ENCODE measurements around the gene VPS39. TPM values are rescaled to one million over a fixed set of nuclear protein-coding genes. Genes with fewer than 3 reads are reported as not detected.

Gene VPS39
- total and polyA plus RNA-seq, 9 of the 15 experiments (the other 6 are each of a cell fraction or from before 2014, with no cell fraction given) = 3.2 to 37.3 (median 21.8) TPM

GRCh38 chr15:42141795-42142667, 66.1 kb downstream of the VPS39 start:
- WGBS (ENCODE audit: insufficient coverage, low coverage, missing lambda C conversion rate) = 4% methylated on average over 13 of the region's 21 CpGs
- 0 out of 2 replicates have a peak, but pooled peaks cover 4% of the 10 kb centered on the region for H4K20me1 ChIP-seq (replicated peaks; ENCODE audit: control insufficient read depth, insufficient read depth, low read length)
- FAIRE-seq (no peak), DNase-seq (ENCODE audit: extremely low read depth in 1 of 4, low spot score in 3 of 4) (no peak), ATAC-seq (no peak)
- in situ Hi-C loops (cut with MboI) = loop anchor here (10.0 kb wide), 1 partner anchor 243 kb away; no protein-coding TSS in a partner anchor
- BruUV-seq (replicated peaks) = no TSS peak
- H3K27me3 ChIP-seq (ENCODE audit: control insufficient read depth in 2 of 2, insufficient read depth in 2 of 2, low read length in 2 of 2) = peaks cover 24 to 62% of the 10 kb centered on the region in 2 experiments; a peak in 4 of 5 replicates
- no peaks in the 10 kb centered on the region for H3K9me3 ChIP-seq (replicated peaks; ENCODE audit: control insufficient read depth, insufficient read depth, low read depth, low read length)
- H2AFZ ChIP-seq (ENCODE audit: low read depth, low read length) = no peak overlapping the region
- intact Hi-C loops (cut with micrococcal nuclease) = no loop called here
- H3K4me2 ChIP-seq (ENCODE audit: insufficient read depth, low read length) = no peak overlapping the region
- H3K27ac ChIP-seq (ENCODE audit: extremely low read depth, low read depth, low read length) = no peak overlapping the region
- no peaks in the 10 kb centered on the region for H3K79me2 ChIP-seq (ENCODE audit: control insufficient read depth, insufficient read depth, low read length)
- ChIA-PET POLR2A (interaction anchor here (0.6 kb wide), 3 partner anchors 12 to 1146 kb away, joined by 3 read pairs; no protein-coding TSS in a partner anchor), CTCF (ENCODE audit: low intra/inter-chr PET ratio) (no interaction called here)
- H3K4me3 ChIP-seq = no peak overlapping the region
- no peaks in the 10 kb centered on the region for H3K36me3 ChIP-seq (ENCODE audit: control insufficient read depth, insufficient read depth, low read length)
- H3K9me1 ChIP-seq (ENCODE audit: control insufficient read depth, insufficient read depth, low read length) = no peaks in the 10 kb centered on the region
- H3K4me1 ChIP-seq (replicated peaks in 1 of 2; ENCODE audit: control insufficient read depth in 2 of 2, insufficient read depth in 2 of 2, low read length in 2 of 2) = peaks cover 5 to 20% of the 10 kb centered on the region in 2 experiments; a peak in 3 of 5 replicates
- no peak overlapping the region for H3K9ac ChIP-seq (ENCODE audit: insufficient read depth in 1 of 2, low read depth in 2 of 2, low read length in 2 of 2)
- TF ChIP-seq ZNF140 (CRISPR knock-in tag; IDR thresholded peaks at IDR 0.05) (no peak), MIER1 (IDR thresholded peaks at IDR 0.05; ENCODE audit: low read depth) (no peak), NKRF (IDR thresholded peaks at IDR 0.05; ENCODE audit: borderline replicate concordance) (no peak), RAD51 (IDR thresholded peaks at IDR 0.05; ENCODE audit: borderline replicate concordance, low read depth) (no peak), FOS (IDR thresholded peaks at IDR 0.05; ENCODE audit: extremely low read depth, insufficient read length) (no peak), ZNF384 (IDR thresholded peaks at IDR 0.05; ENCODE audit: low read depth, low read length) (no peak), MEF2D (tag; conservative IDR thresholded peaks at IDR 0.05; ENCODE audit: low read depth) (no peak)
- TF ChIP-seq, protein P1, sequence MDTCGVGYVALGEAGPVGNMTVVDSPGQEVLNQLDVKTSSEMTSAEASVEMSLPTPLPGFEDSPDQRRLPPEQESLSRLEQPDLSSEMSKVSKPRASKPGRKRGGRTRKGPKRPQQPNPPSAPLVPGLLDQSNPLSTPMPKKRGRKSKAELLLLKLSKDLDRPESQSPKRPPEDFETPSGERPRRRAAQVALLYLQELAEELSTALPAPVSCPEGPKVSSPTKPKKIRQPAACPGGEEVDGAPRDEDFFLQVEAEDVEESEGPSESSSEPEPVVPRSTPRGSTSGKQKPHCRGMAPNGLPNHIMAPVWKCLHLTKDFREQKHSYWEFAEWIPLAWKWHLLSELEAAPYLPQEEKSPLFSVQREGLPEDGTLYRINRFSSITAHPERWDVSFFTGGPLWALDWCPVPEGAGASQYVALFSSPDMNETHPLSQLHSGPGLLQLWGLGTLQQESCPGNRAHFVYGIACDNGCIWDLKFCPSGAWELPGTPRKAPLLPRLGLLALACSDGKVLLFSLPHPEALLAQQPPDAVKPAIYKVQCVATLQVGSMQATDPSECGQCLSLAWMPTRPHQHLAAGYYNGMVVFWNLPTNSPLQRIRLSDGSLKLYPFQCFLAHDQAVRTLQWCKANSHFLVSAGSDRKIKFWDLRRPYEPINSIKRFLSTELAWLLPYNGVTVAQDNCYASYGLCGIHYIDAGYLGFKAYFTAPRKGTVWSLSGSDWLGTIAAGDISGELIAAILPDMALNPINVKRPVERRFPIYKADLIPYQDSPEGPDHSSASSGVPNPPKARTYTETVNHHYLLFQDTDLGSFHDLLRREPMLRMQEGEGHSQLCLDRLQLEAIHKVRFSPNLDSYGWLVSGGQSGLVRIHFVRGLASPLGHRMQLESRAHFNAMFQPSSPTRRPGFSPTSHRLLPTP (IDR thresholded peaks at IDR 0.05; ENCODE audit: borderline replicate concordance, extremely low read depth, insufficient read length) = no peak
- TF ChIP-seq, protein P2, sequence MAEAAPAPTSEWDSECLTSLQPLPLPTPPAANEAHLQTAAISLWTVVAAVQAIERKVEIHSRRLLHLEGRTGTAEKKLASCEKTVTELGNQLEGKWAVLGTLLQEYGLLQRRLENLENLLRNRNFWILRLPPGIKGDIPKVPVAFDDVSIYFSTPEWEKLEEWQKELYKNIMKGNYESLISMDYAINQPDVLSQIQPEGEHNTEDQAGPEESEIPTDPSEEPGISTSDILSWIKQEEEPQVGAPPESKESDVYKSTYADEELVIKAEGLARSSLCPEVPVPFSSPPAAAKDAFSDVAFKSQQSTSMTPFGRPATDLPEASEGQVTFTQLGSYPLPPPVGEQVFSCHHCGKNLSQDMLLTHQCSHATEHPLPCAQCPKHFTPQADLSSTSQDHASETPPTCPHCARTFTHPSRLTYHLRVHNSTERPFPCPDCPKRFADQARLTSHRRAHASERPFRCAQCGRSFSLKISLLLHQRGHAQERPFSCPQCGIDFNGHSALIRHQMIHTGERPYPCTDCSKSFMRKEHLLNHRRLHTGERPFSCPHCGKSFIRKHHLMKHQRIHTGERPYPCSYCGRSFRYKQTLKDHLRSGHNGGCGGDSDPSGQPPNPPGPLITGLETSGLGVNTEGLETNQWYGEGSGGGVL (CRISPR knock-in tag; IDR thresholded peaks at IDR 0.05) = no peak
- TF ChIP-seq, protein P3, sequence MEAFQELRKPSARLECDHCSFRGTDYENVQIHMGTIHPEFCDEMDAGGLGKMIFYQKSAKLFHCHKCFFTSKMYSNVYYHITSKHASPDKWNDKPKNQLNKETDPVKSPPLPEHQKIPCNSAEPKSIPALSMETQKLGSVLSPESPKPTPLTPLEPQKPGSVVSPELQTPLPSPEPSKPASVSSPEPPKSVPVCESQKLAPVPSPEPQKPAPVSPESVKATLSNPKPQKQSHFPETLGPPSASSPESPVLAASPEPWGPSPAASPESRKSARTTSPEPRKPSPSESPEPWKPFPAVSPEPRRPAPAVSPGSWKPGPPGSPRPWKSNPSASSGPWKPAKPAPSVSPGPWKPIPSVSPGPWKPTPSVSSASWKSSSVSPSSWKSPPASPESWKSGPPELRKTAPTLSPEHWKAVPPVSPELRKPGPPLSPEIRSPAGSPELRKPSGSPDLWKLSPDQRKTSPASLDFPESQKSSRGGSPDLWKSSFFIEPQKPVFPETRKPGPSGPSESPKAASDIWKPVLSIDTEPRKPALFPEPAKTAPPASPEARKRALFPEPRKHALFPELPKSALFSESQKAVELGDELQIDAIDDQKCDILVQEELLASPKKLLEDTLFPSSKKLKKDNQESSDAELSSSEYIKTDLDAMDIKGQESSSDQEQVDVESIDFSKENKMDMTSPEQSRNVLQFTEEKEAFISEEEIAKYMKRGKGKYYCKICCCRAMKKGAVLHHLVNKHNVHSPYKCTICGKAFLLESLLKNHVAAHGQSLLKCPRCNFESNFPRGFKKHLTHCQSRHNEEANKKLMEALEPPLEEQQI (IDR thresholded peaks at IDR 0.05) = no peak

Measured in K562 (cell line).